ENCODE data around the gene ATG9B. TPM values are rescaled to one million over a fixed set of nuclear protein-coding genes. Genes with fewer than 3 reads are reported as not detected.

The ATG9B gene
- total and polyA plus RNA-seq, 9 of the 15 experiments (the other 6 are each of a cell fraction or from before 2014, with no cell fraction given) = 0.29 to 8.0 (median 2.1) TPM

DNA sequence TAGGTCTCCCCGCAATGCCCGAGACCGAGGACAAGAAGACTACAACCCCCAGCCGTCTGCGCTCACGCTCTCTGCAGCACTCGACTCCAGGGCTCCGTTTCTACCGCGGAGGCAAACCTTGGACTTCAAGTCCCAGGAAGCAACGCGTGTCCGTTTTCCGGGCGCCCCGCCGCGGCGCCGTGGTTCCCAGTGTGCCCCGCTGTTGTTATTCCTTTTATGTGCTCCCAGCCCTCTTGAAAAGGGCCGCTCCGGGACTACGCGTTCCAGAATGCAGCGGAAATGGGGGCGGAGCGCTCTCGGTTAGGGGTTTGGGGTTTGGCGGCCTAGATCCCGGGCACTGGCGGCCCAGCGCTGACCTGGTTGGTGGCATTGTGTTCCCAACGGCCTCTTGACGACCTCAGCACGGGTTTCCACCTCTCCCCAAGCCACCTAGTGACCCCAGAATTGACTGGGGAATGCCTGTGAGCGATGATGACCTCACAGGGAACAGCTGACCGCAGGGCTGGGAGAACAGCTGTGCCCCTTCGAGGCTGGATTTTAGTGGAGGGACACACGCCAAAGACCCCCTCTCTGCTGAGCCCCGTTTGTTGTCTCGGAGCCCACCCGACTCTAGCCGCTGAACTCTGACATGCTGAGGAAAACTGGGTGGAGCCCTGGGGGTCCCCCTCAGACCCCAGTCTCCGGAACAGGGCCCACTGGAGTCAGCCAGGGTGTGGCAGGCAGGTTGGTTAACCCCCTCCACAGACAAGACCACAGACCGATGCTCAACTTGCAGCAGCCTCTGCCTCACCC lies 33.9 kb upstream of the ATG9B start (continued):
- TF ChIP-seq SRF (CRISPR knock-in tag; IDR thresholded peaks at IDR 0.05) (peak in 1 of 2 experiments; percentile 94; a peak in 2 of 4 replicates), GATAD2A (IDR thresholded peaks at IDR 0.05) (peak; percentile 73), EP300 (IDR thresholded peaks at IDR 0.05; ENCODE audit: low read length) (peak; percentile 19; the same call in 1 of the 2 replicates), ZNF175 (CRISPR knock-in tag; IDR thresholded peaks at IDR 0.05; ENCODE audit: low read depth) (peak; percentile 93), NR2C1 (IDR thresholded peaks at IDR 0.05) (no peak), NR2C1 (tag; IDR thresholded peaks at IDR 0.05) (peak; percentile 89), ATF1 (CRISPR knock-in tag; IDR thresholded peaks at IDR 0.05) (no peak), ATF1 (tag; IDR thresholded peaks at IDR 0.05) (peak; percentile 96), XRCC5 (IDR thresholded peaks at IDR 0.05; ENCODE audit: low read depth, low read length) (peak; percentile 2; the same call in 1 of the 2 replicates), TRIM24 (IDR thresholded peaks at IDR 0.05) (peak in 1 of 2 experiments; percentile 47; a peak in 1 of 4 replicates), JUN (IDR thresholded peaks at IDR 0.05; ENCODE audit: borderline replicate concordance, low read depth, low read length) (peak; percentile 73; the same call in 1 of the 2 replicates), JUN (CRISPR knock-in tag; IDR thresholded peaks at IDR 0.05; ENCODE audit: borderline replicate concordance) (no peak), NCOA1 (IDR thresholded peaks at IDR 0.05; ENCODE audit: low read depth) (0 out of 2 replicates have a peak, but pooled peaks have one; percentile 24), SP1 (CRISPR knock-in tag; IDR thresholded peaks at IDR 0.05) (peak; percentile 95), CTBP1 (IDR thresholded peaks at IDR 0.05; ENCODE audit: borderline replicate concordance) (peak; percentile 58; the same call in 1 of the 2 replicates)
- TF ChIP-seq, protein P1, sequence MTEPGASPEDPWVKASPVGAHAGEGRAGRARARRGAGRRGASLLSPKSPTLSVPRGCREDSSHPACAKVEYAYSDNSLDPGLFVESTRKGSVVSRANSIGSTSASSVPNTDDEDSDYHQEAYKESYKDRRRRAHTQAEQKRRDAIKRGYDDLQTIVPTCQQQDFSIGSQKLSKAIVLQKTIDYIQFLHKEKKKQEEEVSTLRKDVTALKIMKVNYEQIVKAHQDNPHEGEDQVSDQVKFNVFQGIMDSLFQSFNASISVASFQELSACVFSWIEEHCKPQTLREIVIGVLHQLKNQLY (CRISPR knock-in tag; conservative IDR thresholded peaks at IDR 0.05) = no peak
- TF ChIP-seq, protein P2, sequence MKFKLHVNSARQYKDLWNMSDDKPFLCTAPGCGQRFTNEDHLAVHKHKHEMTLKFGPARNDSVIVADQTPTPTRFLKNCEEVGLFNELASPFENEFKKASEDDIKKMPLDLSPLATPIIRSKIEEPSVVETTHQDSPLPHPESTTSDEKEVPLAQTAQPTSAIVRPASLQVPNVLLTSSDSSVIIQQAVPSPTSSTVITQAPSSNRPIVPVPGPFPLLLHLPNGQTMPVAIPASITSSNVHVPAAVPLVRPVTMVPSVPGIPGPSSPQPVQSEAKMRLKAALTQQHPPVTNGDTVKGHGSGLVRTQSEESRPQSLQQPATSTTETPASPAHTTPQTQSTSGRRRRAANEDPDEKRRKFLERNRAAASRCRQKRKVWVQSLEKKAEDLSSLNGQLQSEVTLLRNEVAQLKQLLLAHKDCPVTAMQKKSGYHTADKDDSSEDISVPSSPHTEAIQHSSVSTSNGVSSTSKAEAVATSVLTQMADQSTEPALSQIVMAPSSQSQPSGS (CRISPR knock-in tag; IDR thresholded peaks at IDR 0.05) = no peak
- TF ChIP-seq, protein P3, sequence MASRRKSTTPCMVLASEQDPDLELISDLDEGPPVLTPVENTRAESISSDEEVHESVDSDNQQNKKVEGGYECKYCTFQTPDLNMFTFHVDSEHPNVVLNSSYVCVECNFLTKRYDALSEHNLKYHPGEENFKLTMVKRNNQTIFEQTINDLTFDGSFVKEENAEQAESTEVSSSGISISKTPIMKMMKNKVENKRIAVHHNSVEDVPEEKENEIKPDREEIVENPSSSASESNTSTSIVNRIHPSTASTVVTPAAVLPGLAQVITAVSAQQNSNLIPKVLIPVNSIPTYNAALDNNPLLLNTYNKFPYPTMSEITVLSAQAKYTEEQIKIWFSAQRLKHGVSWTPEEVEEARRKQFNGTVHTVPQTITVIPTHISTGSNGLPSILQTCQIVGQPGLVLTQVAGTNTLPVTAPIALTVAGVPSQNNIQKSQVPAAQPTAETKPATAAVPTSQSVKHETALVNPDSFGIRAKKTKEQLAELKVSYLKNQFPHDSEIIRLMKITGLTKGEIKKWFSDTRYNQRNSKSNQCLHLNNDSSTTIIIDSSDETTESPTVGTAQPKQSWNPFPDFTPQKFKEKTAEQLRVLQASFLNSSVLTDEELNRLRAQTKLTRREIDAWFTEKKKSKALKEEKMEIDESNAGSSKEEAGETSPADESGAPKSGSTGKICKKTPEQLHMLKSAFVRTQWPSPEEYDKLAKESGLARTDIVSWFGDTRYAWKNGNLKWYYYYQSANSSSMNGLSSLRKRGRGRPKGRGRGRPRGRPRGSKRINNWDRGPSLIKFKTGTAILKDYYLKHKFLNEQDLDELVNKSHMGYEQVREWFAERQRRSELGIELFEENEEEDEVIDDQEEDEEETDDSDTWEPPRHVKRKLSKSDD (conservative IDR thresholded peaks at IDR 0.05; ENCODE audit: low read length) = no peak; the same call in 1 of the 2 replicates
- TF ChIP-seq, protein P4, sequence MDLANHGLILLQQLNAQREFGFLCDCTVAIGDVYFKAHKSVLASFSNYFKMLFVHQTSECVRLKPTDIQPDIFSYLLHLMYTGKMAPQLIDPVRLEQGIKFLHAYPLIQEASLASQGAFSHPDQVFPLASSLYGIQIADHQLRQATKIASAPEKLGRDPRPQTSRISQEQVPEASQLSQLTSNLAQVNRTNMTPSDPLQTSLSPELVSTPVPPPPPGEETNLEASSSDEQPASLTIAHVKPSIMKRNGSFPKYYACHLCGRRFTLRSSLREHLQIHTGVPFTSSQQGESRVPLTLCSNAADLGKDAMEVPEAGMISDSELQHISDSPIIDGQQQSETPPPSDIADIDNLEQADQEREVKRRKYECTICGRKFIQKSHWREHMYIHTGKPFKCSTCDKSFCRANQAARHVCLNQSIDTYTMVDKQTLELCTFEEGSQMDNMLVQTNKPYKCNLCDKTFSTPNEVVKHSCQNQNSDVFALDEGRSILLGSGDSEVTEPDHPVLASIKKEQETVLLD (IDR thresholded peaks at IDR 0.05) = peak; percentile 20; the same call in 1 of the 2 replicates
